Measurements from ENCODE around the gene ERC1. TPM values are rescaled to one million over a fixed set of nuclear protein-coding genes. Genes with fewer than 3 reads are reported as not detected.

Gene ERC1
- total RNA-seq, 1 donor from 2014 or later = 79.5 TPM

DNA sequence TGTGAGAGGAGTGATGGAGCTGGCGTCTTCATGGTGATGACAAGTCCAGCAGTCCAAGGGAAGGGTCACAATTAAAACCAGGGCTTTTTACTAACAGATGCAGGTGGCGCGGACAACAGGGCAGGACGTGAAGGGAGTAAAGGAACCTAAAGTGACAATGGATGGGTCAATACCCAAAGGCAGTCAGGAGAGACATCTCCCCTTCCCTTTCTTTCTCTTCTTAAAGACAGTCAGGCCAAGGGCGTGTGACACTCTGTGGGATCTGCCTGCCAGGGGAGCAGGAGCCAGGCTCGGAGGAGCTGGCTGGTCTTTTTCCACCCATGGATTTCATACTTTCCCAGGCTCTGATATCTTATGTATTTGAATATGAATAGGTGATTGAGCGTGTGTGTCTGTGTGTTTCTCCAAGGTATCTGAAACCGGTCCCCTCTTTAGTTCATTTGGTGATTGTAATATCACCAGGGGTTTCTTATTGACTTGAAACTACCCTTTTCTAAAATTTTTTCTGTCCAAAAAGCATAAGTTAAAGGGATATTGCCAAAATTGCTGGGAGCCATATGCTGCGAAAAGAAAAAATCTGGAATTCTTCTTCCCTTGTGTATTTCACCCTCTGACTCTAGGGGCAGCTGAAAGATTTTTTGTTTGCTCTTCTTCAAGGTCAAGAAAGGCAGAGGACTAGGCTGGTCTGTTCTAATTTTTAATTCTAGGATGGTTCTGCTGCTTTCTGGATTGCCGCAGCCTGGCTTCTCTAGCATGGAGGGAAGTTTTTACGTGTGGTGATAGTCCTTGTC is 541.5 kb downstream of the ERC1 start:
- Mint-ChIP-seq H3K27me3 (ENCODE audit: unreplicated experiment) (no peaks in the 10 kb centered on the region), H3K27ac (ENCODE audit: unreplicated experiment) (peak overlapping the region; percentile 93), H3K4me1 (ENCODE audit: unreplicated experiment) (peaks cover 72% of the 10 kb centered on the region), H3K4me3 (ENCODE audit: unreplicated experiment) (peak overlapping the region; percentile 85), H3K9me3 (ENCODE audit: unreplicated experiment) (no peaks in the 10 kb centered on the region), H3K36me3 (ENCODE audit: unreplicated experiment) (peaks cover 3% of the 10 kb centered on the region)
- peak; percentile 46 for DNase-seq (ENCODE audit: extremely low spot score, unreplicated experiment)
- TF ChIP-seq, protein P1, sequence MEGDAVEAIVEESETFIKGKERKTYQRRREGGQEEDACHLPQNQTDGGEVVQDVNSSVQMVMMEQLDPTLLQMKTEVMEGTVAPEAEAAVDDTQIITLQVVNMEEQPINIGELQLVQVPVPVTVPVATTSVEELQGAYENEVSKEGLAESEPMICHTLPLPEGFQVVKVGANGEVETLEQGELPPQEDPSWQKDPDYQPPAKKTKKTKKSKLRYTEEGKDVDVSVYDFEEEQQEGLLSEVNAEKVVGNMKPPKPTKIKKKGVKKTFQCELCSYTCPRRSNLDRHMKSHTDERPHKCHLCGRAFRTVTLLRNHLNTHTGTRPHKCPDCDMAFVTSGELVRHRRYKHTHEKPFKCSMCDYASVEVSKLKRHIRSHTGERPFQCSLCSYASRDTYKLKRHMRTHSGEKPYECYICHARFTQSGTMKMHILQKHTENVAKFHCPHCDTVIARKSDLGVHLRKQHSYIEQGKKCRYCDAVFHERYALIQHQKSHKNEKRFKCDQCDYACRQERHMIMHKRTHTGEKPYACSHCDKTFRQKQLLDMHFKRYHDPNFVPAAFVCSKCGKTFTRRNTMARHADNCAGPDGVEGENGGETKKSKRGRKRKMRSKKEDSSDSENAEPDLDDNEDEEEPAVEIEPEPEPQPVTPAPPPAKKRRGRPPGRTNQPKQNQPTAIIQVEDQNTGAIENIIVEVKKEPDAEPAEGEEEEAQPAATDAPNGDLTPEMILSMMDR (IDR thresholded peaks at IDR 0.05) = no peak

DNA sequence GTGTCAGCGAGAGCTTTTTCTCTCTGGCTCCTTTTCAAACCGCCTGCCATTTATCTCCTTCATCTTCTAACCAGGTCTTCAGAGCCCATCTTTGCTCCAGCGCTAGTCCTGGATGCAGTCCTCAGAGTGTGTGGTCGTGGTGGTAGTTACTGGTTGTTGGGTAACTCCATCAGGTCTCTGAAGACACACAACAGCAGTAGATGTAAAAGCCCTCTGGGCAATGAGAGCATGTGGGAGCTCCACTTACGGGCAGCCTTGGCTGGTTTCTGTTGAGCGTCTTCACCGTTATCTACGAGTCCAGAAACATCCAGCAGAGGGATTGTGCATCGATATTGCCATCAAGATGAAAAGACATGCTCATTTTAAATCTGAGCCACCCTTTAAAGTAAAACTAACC is 542.2 kb downstream of the ERC1 start:
- peak overlapping the region; percentile 85 for H3K4me3 Mint-ChIP-seq (ENCODE audit: unreplicated experiment)
- TF ChIP-seq, protein P1 (IDR thresholded peaks at IDR 0.05) = no peak
- H3K27me3 Mint-ChIP-seq (ENCODE audit: unreplicated experiment) = no peaks in the 10 kb centered on the region
- peak overlapping the region; percentile 93 for H3K27ac Mint-ChIP-seq (ENCODE audit: unreplicated experiment)
- peak; percentile 53 for DNase-seq (ENCODE audit: extremely low spot score, unreplicated experiment)
- no peaks in the 10 kb centered on the region for H3K9me3 Mint-ChIP-seq (ENCODE audit: unreplicated experiment)
- peaks cover 3% of the 10 kb centered on the region for H3K36me3 Mint-ChIP-seq (ENCODE audit: unreplicated experiment)
- H3K4me1 Mint-ChIP-seq (ENCODE audit: unreplicated experiment) = peaks cover 67% of the 10 kb centered on the region

DNA sequence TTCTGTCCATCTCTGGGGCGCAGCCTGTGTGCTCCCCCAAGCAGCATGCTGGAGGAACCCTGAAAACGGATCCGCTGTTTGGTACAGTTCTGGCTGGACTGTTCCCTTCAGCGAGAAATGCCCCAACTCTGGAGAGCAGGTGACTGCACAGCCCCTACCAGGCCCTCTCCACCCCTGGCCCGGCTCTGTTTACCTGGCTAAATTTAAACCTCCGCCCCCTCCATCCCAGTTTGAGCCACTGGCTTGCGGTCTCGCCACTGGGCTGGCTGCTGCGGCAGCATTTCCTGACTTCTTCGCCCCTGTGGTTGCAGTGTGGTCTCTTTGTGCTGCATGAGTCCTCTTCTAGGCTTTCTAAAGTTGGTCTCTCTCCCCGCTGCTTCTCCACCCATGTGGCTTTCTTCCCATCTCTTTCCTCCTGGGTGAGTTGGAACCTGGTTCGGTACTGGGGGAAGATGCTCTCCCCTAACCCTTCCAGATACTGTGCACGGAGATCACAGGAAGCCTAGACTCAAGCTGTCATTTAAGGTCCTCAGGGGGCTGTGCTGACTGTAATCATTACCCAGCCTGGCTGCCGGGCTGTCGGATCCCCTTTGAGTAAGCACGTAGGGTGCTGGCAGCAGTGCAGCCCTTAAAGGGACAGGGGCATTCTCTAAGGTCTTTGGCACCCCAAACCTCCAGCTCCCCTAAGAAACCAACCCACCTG is 542.7 kb downstream of the ERC1 start:
- Mint-ChIP-seq H3K36me3 (ENCODE audit: unreplicated experiment) (peaks cover 5% of the 10 kb centered on the region), H3K9me3 (ENCODE audit: unreplicated experiment) (no peaks in the 10 kb centered on the region), H3K4me3 (ENCODE audit: unreplicated experiment) (peak overlapping the region; percentile 85), H3K4me1 (ENCODE audit: unreplicated experiment) (peaks cover 64% of the 10 kb centered on the region), H3K27me3 (ENCODE audit: unreplicated experiment) (no peaks in the 10 kb centered on the region), H3K27ac (ENCODE audit: unreplicated experiment) (peak overlapping the region; percentile 93)
- DNase-seq (ENCODE audit: extremely low spot score, unreplicated experiment) = peak; percentile 83
- TF ChIP-seq, protein P1 (IDR thresholded peaks at IDR 0.05) = no peak

DNA sequence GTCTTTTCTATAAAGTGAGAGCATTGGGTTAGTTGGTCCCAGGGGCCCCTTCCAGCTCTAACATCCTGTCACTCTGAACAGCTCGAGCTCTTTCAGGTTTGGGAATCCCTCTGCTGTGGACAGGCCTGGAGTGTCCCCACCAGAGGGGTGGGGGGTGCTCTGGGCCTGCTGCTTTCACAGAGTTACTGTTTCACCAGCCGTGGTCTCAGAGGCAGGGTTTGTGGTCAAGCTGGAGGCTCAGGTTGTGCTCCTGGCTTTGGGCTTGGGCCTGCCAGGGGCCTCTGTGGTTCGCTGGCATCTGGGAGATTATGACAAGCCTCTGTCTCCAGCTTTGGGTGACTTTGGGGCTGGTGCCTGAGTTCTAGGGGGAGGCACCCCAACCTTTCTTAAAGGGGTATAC is 543.7 kb downstream of the ERC1 start:
- Mint-ChIP-seq H3K4me1 (ENCODE audit: unreplicated experiment) (peaks cover 61% of the 10 kb centered on the region), H3K9me3 (ENCODE audit: unreplicated experiment) (no peaks in the 10 kb centered on the region), H3K27me3 (ENCODE audit: unreplicated experiment) (no peaks in the 10 kb centered on the region), H3K27ac (ENCODE audit: unreplicated experiment) (peak overlapping the region; percentile 50), H3K4me3 (ENCODE audit: unreplicated experiment) (peak overlapping the region; percentile 42), H3K36me3 (ENCODE audit: unreplicated experiment) (peaks cover 10% of the 10 kb centered on the region)
- TF ChIP-seq, protein P1 (IDR thresholded peaks at IDR 0.05) = no peak
- DNase-seq (ENCODE audit: extremely low spot score, unreplicated experiment) = peak; percentile 57

DNA sequence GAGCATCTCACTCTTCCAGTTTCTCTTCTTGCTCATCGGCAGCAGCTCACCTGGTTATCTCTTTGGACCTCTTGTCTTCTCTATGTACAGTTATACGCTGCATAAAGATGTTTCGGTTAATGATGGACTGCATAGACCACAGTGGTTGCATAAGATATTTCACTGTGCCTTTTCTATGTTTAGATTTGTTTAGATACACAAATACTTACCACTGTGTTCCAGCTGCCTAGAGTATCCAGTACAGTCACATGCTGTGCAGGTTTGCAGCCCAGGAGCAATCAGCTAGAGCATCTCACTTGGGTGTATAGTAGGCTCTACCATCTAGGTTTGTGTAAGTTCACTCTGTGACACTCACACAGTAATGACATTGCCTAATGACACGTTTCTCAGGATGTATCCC is 545.8 kb downstream of the ERC1 start:
- Mint-ChIP-seq H3K27ac (ENCODE audit: unreplicated experiment) (no peak overlapping the region), H3K9me3 (ENCODE audit: unreplicated experiment) (no peaks in the 10 kb centered on the region), H3K4me3 (ENCODE audit: unreplicated experiment) (no peak overlapping the region), H3K36me3 (ENCODE audit: unreplicated experiment) (peaks cover 13% of the 10 kb centered on the region), H3K27me3 (ENCODE audit: unreplicated experiment) (no peaks in the 10 kb centered on the region), H3K4me1 (ENCODE audit: unreplicated experiment) (peaks cover 61% of the 10 kb centered on the region)
- TF ChIP-seq, protein P1 (IDR thresholded peaks at IDR 0.05) = no peak
- DNase-seq (ENCODE audit: extremely low spot score, unreplicated experiment) = no peak
